ENCODE results near the gene RBMS3. TPM values are rescaled to one million over a fixed set of nuclear protein-coding genes. Genes with fewer than 3 reads are reported as not detected.

Gene RBMS3
- total and polyA plus RNA-seq, 2 of the 13 experiments (the other 11 are each of a cell fraction or from before 2014, with no cell fraction given): not detected

DNA sequence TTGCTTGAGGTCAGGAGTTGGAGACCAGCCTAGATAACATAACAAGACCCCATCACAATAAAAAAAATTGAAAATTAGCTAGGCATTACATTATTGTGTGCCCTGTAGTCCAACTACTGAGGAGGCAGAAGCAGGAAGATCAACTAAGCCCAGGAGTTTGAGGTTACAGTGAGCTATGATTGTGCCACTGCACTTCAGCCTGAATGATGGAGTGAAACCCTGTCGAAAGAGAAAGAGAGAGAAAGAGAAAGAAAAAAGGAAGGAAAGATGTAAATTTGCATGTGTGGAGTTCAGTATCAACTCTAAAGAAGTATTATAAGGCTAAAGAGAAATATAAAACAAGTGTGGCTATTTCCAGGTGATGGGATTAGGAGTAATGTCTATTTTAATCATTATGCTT, 661.4 kb downstream of the RBMS3 start:
- Histone ChIP-seq H3K27ac (ENCODE audit: extremely low read length, insufficient read depth, low read length) (no peak overlapping the region), H3K4me1 (ENCODE audit: insufficient read depth, low read length) (no peaks in the 10 kb centered on the region), H3K4me3 (replicated peaks in 1 of 3; ENCODE audit: insufficient read depth in 1 of 3, low read depth in 2 of 3, low read length in 3 of 3) (no peak overlapping the region), H3K9ac (ENCODE audit: insufficient read depth, low read depth, low read length) (no peak overlapping the region), H2AFZ (ENCODE audit: low read length) (no peak overlapping the region), H3K36me3 (replicated peaks in 1 of 2; ENCODE audit: control insufficient read depth in 1 of 2, insufficient read depth in 2 of 2, low read length in 2 of 2) (no peaks in the 10 kb centered on the region), H3K79me2 (ENCODE audit: insufficient read depth, low read length) (no peaks in the 10 kb centered on the region), H3K27me3 (ENCODE audit: control insufficient read depth in 1 of 2, insufficient read depth in 2 of 2, low read length in 2 of 2) (no peaks in the 10 kb centered on the region), H3K4me2 (ENCODE audit: low read depth, low read length) (no peak overlapping the region), H4K20me1 (ENCODE audit: insufficient read depth, low read length) (no peaks in the 10 kb centered on the region), H3K9me3 (ENCODE audit: low read length) (no peaks in the 10 kb centered on the region)
- TF ChIP-seq ZNF761 (CRISPR knock-in tag; conservative IDR thresholded peaks at IDR 0.05): no peak
- TF ChIP-seq ARID2 (CRISPR knock-in tag; IDR thresholded peaks at IDR 0.05; ENCODE audit: borderline replicate concordance): no peak
- no peak for TF ChIP-seq SMAD9 (CRISPR knock-in tag; IDR thresholded peaks at IDR 0.05)
- TF ChIP-seq JUND (CRISPR knock-in tag; IDR thresholded peaks at IDR 0.05): no peak
- TF ChIP-seq KAT8 (CRISPR knock-in tag; IDR thresholded peaks at IDR 0.05): no peak
- no peak for TF ChIP-seq TEAD2 (CRISPR knock-in tag; IDR thresholded peaks at IDR 0.05)
- TF ChIP-seq ZNF180 (CRISPR knock-in tag; IDR thresholded peaks at IDR 0.05; ENCODE audit: borderline replicate concordance, low read depth): no peak
- no peak for TF ChIP-seq GABPB1 (CRISPR knock-in tag; IDR thresholded peaks at IDR 0.05)
- no peak for DNase-seq (ENCODE audit: low spot score)
- in situ Hi-C loops (cut with HindIII; ENCODE audit: extremely low pct_ligation_motif_present, low pct_unique_long_range_greater_than_20kb): no loop called here
- POLR2A ChIA-PET: no interaction called here
- BruUV-seq (replicated peaks): no TSS peak
- CTCF ChIA-PET (ENCODE audit: low intra/inter-chr PET ratio, low total read pairs): no interaction called here
- FAIRE-seq: no peak
- ATAC-seq: no peak
- intact Hi-C loops (cut with micrococcal nuclease; ENCODE audit: unreplicated experiment): no loop called here
- WGBS (ENCODE audit: low lambda C conversion rate): 2% methylated on average over 1 of the region's 1 CpG

GRCh38 chr3:29949131-29949530, 668.3 kb downstream of the RBMS3 start:
- no peak overlapping the region for H3K4me3 ChIP-seq (replicated peaks in 1 of 3; ENCODE audit: insufficient read depth in 1 of 3, low read depth in 2 of 3, low read length in 3 of 3)
- TF ChIP-seq RORA (CRISPR knock-in tag; IDR thresholded peaks at IDR 0.05): no peak
- ChIA-PET POLR2A (no interaction called here), CTCF (ENCODE audit: low intra/inter-chr PET ratio, low total read pairs) (no interaction called here)
- WGBS (ENCODE audit: low lambda C conversion rate): 0% methylated on average over 1 of the region's 1 CpG
- intact Hi-C loops (cut with micrococcal nuclease; ENCODE audit: unreplicated experiment): no loop called here
- no peak overlapping the region for H2AFZ ChIP-seq (ENCODE audit: low read length)
- no TSS peak for BruUV-seq (replicated peaks)
- in situ Hi-C loops (cut with HindIII; ENCODE audit: extremely low pct_ligation_motif_present, low pct_unique_long_range_greater_than_20kb): no loop called here
- ATAC-seq (no peak), DNase-seq (ENCODE audit: low spot score) (no peak), FAIRE-seq (no peak)
- H3K27ac ChIP-seq (ENCODE audit: extremely low read length, insufficient read depth, low read length): no peak overlapping the region
- H3K4me1 ChIP-seq (ENCODE audit: insufficient read depth, low read length): no peaks in the 10 kb centered on the region
- H3K9me3 ChIP-seq (ENCODE audit: low read length): no peaks in the 10 kb centered on the region
- H3K27me3 ChIP-seq (ENCODE audit: control insufficient read depth in 1 of 2, insufficient read depth in 2 of 2, low read length in 2 of 2): peaks cover 0 to 5% of the 10 kb centered on the region in 2 experiments; a peak in 1 of 5 replicates
- H3K79me2 ChIP-seq (ENCODE audit: insufficient read depth, low read length): no peaks in the 10 kb centered on the region
- H3K36me3 ChIP-seq (replicated peaks in 1 of 2; ENCODE audit: control insufficient read depth in 1 of 2, insufficient read depth in 2 of 2, low read length in 2 of 2): no peaks in the 10 kb centered on the region
- H4K20me1 ChIP-seq (ENCODE audit: insufficient read depth, low read length): no peaks in the 10 kb centered on the region
- no peak overlapping the region for H3K9ac ChIP-seq (ENCODE audit: insufficient read depth, low read depth, low read length)
- no peak overlapping the region for H3K4me2 ChIP-seq (ENCODE audit: low read depth, low read length)
